ENCODE data around the gene OPRM1.

DNA sequence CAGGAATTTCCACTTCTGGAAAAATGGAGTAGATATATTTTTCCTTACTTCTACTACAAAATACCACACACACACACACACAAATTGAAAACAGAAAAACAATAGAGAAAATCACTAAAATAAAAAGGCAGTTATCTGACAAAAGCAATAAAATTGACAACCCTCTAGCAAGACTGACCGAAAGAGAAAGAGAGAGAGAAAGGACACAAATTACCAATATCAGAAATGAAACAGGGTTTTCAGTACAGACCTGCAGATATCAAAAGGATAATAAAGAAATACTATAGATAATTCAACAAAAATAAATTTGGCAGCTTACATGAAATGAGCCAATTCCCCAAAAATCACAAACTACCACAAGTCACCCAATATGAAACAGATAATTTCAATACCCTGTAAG lies 104.7 kb downstream of the OPRM1 start:
- TF ChIP-seq, protein P1, sequence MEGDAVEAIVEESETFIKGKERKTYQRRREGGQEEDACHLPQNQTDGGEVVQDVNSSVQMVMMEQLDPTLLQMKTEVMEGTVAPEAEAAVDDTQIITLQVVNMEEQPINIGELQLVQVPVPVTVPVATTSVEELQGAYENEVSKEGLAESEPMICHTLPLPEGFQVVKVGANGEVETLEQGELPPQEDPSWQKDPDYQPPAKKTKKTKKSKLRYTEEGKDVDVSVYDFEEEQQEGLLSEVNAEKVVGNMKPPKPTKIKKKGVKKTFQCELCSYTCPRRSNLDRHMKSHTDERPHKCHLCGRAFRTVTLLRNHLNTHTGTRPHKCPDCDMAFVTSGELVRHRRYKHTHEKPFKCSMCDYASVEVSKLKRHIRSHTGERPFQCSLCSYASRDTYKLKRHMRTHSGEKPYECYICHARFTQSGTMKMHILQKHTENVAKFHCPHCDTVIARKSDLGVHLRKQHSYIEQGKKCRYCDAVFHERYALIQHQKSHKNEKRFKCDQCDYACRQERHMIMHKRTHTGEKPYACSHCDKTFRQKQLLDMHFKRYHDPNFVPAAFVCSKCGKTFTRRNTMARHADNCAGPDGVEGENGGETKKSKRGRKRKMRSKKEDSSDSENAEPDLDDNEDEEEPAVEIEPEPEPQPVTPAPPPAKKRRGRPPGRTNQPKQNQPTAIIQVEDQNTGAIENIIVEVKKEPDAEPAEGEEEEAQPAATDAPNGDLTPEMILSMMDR (conservative IDR thresholded peaks at IDR 0.05), result no peak
- no peak for TF ChIP-seq ZFX (IDR thresholded peaks at IDR 0.05)
